Measurements from ENCODE around the gene TPCN1.

TPCN1 gene

GRCh38 chr12:113221181-113221996 is at the start of gene TPCN1:
Gene TPCN1, plus strand, starts transcription at chr12:113221464. Its CDS starts 5,389 bp downstream, at chr12:113226853.
- DNase-seq: peak; percentile 98

- DNase-seq: no peak
These were observed 49.7 kb upstream of the TPCN1 start for GRCh38 chr12:113171543-113171942.

GRCh38 chr12:113172185-113172584 is 49.1 kb upstream of the TPCN1 start:
- no peak for DNase-seq

- no peak for DNase-seq
These were observed 48.1 kb upstream of the TPCN1 start for GRCh38 chr12:113173081-113173698.

GRCh38 chr12:113174461-113175384 is 46.5 kb upstream of the TPCN1 start:
- peak; percentile 73 for DNase-seq

GRCh38 chr12:113179023-113179422 is 42.2 kb upstream of the TPCN1 start:
- DNase-seq: no peak

- DNase-seq: no peak
These were observed 40.9 kb upstream of the TPCN1 start for GRCh38 chr12:113180333-113180732.

GRCh38 chr12:113181975-113182374 is 39.3 kb upstream of the TPCN1 start:
- no peak for DNase-seq

- DNase-seq: no peak
These were observed 38.2 kb upstream of the TPCN1 start for GRCh38 chr12:113183030-113183589.

GRCh38 chr12:113184098-113184899 is 37.0 kb upstream of the TPCN1 start:
- no peak for DNase-seq

GRCh38 chr12:113184900-113185179 is 36.4 kb upstream of the TPCN1 start:
- DNase-seq: peak; percentile 74

- DNase-seq: peak; percentile 74
These were observed 35.9 kb upstream of the TPCN1 start, which contains the start of the genes DDX54 and RITA1 for GRCh38 chr12:113185180-113186032. Gene DDX54, minus strand, starts transcription at chr12:113185478. Its CDS starts 27 bp downstream, at chr12:113185451. Gene RITA1, plus strand, starts transcription at chr12:113185721. Its CDS starts 1,026 bp downstream, at chr12:113186747.

- no peak for DNase-seq
These were observed 35.3 kb upstream of the TPCN1 start for GRCh38 chr12:113186033-113186365.

GRCh38 chr12:113186666-113187325 is 34.5 kb upstream of the TPCN1 start:
- no peak for DNase-seq

- no peak for DNase-seq
These were observed 31.9 kb upstream of the TPCN1 start for GRCh38 chr12:113189361-113189760.

- no peak for DNase-seq
These were observed 30.5 kb upstream of the TPCN1 start for GRCh38 chr12:113190761-113191160.

- no peak for DNase-seq
These were observed 30.0 kb upstream of the TPCN1 start for GRCh38 chr12:113191227-113191626.

GRCh38 chr12:113194971-113195391 is 26.3 kb upstream of the TPCN1 start:
- no peak for DNase-seq

GRCh38 chr12:113195598-113195997 is 25.7 kb upstream of the TPCN1 start:
- DNase-seq: no peak

- DNase-seq: no peak
These were observed 24.7 kb upstream of the TPCN1 start for GRCh38 chr12:113196582-113196981.

- peak; percentile 18 for DNase-seq
These were observed 24.3 kb upstream of the TPCN1 start for GRCh38 chr12:113196990-113197389.

Measured in activated T-cell treated with anti-CD3 and anti-CD28 coated beads for 4 hours (primary cell).